HK-2 (cell line): ENCODE results near the gene HYAL3.
"Not testable (repeated sequence)": the region's sequence is repeated elsewhere in the genome, so short reads cannot be mapped to it uniquely, and the experiment has no call there.

Experiments used
- DNase-seq: peaks from one replicate; pipeline ENCODE4 v3.0.0-alpha.2; 2018; ENCODE audit not compliant: unreplicated experiment

The HYAL3 gene

GRCh38 chr3:50270422-50271224 is 28.6 kb downstream of the HYAL3 start:
- no peak for DNase-seq

DNA sequence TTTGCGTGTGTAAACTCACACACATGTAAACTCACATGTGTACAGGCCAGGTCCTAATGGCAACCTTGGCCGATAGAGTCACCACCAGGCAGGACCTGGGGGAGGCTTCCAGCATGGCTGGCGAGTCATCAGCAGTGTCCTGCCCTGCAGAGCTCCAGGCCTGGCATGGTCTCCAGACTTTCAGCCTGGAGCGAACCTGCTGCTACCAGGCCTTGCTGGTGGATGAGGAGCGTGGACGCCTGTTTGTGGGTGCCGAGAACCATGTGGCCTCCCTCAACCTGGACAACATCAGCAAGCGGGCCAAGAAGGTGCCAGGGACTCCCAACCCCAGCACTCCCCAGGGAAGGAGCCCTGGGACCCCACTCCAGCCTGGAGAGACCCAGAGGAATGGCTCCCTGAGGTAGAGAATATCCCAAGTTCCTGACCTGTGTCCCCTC is 29.2 kb downstream of the HYAL3 start:
- no peak for DNase-seq

DNA sequence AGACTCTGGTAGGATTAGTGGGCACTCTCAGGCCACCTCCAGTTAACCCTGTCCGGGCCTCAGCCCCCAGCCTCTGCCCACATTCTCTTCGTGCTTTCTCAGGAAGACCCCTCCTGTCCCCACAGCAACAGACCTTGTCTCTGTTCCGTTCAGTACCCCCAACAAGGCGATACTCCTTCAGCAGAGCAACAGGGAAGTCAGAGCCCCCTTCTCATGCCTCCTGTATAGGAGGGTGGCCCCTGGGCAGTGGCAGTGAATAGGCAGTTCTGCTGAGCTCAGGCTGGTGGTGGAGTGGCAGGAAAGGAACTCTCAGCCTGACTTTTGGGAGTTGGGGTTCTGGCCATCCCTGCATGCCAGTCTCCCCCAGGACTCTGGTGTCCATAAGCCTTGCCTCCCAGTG is 29.7 kb downstream of the HYAL3 start:
- DNase-seq: no peak

- peak; percentile 64 for DNase-seq
These were observed 30.3 kb downstream of the HYAL3 start, which contains the start of gene SEMA3B for GRCh38 chr3:50268703-50269451. SEMA3B (plus strand) TSS chr3:50269147; CDS start chr3:50269241, 94 bp downstream.

GRCh38 chr3:50268276-50268675 is 30.9 kb downstream of the HYAL3 start:
- DNase-seq: no peak

- no peak for DNase-seq
These were observed 31.8 kb downstream of the HYAL3 start for GRCh38 chr3:50267280-50267913.

GRCh38 chr3:50266836-50267235 is 32.4 kb downstream of the HYAL3 start:
- DNase-seq: no peak

GRCh38 chr3:50266017-50266416 is 33.2 kb downstream of the HYAL3 start:
- DNase-seq: no peak

DNA sequence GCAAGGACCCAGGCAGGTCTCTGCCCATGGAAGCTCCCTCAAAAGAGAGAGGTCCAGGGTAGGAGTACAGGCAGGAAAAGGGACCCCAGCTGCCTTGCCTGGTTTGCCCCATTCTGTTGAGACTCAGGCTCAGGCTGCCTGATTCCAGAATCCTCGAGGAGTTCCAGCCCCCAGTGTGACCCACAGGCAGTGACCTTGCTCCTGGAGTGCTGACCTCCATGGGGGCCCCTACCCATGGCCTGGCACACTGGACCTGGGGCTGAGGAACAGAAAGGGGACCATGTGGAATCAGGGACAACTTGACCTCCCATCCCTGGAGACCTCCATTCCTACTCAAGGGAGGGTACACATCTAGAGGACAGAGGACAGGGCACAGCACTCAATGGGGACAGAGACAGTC is 33.6 kb downstream of the HYAL3 start:
- DNase-seq: no peak

DNA sequence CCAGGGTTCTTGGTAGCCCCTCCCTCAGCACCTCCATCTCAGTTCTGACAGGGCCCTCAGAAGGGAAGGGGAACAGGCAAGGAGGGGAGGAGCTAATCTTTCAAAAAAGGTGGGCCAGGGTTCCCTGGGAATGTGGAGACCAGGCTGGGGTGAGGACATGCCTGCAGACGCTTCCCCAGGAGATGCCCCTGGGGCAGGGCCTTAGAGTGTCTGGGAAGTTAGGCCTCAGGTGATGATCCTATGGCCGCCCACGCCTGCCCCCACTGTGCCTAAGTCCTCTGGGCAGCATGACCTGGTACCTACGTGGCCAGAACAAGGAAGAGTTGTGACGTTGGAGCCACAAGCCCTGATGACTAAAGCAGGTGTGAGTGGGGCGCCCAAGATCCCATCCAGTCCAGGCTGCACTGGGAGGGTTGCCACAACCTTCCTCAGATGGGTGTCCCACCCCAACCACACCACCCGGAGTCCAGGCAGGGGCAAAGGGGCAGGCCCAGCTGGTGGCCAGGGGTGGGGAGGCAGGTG is 34.2 kb downstream of the HYAL3 start:
- peak; percentile 75 for DNase-seq

DNA sequence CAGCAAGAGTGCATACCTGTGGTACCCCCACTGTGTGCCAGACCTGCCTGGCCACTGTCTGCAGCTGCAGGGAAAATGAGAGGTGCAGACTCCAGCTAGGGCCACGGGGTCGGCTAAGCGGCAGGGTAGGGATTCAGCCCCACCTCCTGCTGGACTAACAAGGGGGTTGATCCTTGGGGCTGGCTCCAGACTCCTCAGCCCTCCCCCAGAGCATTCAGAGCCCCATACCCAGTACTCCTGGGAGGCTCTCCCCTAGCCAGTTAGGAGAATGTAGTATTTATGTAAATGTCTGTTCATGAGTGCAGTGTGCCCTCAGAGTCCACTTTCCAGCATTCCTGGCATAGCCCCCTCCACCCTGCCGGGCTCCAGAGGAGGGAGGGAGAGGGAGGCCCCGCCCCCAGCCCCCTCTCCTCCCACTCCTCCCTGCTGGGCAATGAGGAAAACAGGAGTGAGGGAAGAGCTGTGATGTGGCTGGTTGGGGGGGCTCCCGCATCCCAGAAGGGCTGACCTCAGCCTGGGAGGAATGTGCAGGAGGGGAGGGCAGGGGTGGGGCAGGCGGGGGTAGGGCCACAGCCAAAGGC is 34.7 kb downstream of the HYAL3 start:
- DNase-seq: peak; percentile 91

- no peak for DNase-seq
These were observed 35.5 kb downstream of the HYAL3 start for GRCh38 chr3:50263478-50264382.

GRCh38 chr3:50262778-50263177 is 36.4 kb downstream of the HYAL3 start:
- no peak for DNase-seq

- not testable (repeated sequence) for DNase-seq
These were observed 37.0 kb downstream of the HYAL3 start for GRCh38 chr3:50262200-50262599.

- DNase-seq: no peak
These were observed 37.7 kb downstream of the HYAL3 start for GRCh38 chr3:50261505-50261904.

DNA sequence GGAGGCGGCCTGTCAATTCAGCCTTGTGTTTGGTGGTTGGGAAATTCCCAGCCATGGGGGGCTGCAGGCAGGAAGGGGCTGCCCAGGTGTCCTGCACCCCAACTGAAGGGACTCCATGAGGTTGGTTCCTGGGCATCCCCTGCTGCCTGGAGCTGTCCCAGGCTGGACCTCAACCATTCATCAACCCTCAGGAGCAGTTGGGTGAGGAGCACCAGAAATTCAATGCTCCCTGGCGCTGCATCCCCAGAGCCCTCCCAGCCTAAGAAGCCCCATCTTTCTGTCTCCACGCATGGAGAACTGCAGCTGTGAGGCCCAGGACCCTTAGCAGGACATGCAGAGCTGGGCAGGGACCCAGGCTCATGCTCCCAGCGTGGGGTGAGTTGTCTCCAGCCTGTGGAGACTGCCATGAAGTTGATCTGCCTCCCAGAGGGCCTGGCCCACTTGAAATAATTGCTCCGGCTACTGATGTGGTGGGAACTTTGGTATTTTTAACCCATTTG is 38.2 kb downstream of the HYAL3 start:
- DNase-seq: no peak

DNA sequence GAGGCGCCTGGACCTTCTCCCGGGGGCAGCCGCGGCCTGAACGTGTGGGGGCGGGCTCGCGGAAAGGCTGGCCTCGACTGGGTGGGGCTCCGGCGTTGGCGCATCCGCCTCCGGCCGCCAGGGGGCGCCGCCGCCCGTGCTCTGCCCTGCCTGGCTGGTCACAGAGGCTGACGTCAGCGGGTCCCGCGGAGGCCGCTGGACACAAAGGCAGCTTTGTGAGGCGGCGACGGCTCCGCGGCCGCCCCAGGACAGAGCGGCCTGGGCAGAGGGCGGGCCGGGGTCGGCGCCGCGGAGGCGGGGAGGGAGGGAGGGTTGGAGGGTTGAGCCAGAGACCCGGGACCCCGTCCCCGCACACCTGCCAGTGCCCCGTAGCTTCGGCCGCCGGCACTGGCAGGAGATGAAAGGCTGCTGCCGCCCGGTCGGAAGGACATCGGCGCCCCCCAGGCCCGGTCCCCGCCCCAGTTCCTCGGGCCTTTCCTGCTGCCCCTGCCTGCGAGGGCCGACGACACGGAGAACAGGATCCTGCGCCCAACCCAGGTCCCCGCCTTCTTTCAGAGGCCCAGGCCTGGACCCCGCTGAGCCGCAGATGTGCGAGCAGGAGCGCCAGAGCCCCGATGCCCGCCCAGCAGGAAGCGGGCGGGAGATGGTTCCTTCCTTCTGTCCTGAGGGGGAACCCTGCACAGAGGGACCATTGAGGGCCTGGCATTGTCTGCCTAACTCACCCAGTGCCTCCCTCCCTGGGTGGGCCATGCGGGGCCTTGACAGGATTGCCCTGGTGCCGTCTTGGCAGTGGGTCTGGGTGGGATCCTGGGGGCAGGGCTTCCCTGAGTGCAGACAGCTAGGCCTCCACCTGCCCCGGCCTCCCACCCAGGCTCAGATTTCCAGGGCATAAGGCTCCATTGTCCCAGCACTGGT is 38.9 kb downstream of the HYAL3 start:
- peak; percentile 93 for DNase-seq

DNA sequence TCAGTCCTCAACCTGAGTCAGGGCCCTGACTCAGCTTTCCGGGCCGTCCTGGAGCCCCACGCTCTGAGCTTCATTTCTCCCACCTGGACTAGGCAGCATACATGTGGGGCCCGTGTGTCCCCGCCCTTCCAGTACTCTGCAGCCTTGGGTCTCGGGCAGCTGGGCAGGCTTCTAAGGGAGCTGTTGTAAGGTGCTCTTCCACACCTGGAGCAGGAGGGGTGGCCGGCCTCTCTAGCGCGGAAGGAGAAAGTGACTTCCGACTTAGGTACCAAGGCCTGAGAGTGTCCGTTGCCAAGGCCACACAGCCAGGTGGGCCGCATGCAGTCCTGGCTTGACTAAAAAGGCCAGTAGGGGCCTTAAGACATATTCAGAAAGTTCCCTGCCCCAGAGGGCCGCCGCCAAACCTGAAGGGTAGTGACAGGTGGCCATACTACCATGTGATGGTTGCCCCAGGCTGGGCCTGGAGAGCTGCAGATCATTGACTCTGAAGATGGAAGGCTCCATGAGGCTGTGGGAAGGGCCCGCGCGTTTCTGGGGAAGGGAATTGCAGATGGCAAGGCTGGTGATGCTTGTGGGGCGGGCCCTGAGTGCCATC is 39.7 kb downstream of the HYAL3 start:
- DNase-seq: no peak

DNA sequence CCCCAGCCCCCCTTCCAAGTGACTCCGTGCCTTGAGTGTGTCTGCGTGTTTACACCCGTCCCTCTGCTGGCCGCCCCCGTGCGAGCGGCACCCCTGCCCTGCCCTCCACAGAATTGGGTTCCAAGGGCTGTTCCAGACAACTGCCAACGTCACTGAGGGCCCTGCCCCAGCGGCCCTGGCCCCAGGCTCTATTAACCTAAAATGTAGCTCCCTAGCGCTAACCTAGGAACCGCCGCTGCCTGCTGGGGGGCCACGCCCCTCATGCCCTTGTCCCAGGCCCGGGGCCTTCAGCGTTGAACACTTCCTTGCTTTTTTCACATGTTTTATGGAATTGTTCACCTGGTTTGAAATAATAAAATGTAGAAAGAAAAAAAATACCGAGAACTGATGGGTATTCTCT is 40.2 kb downstream of the HYAL3 start:
- DNase-seq: no peak
